ENCODE measurements around the gene COMTD1.

GRCh38 chr10:75260990-75261389 is 25.2 kb upstream of the COMTD1 start:
- TF ChIP-seq JUND (IDR thresholded peaks at IDR 0.05; ENCODE audit: low read length) = no peak
- TF ChIP-seq CTCF (IDR thresholded peaks at IDR 0.05; ENCODE audit: control extremely low read depth in 1 of 3, insufficient read depth in 1 of 3, low read depth in 1 of 3, low read length in 3 of 3) = no peak
- no peak for TF ChIP-seq HDAC6 (IDR thresholded peaks at IDR 0.05; ENCODE audit: low read depth, low read length)
- TF ChIP-seq RBBP5 (IDR thresholded peaks at IDR 0.05; ENCODE audit: borderline replicate concordance, low read depth, low read length) = no peak
- no peak for TF ChIP-seq TAF1 (IDR thresholded peaks at IDR 0.05; ENCODE audit: low read depth, low read length)
- TF ChIP-seq GTF2F1 (IDR thresholded peaks at IDR 0.05; ENCODE audit: borderline replicate concordance, low read depth, low read length) = no peak
